ENCODE data around the gene GFPT1. TPM values are rescaled to one million over a fixed set of nuclear protein-coding genes. Genes with fewer than 3 reads are reported as not detected.

Gene GFPT1
- polyA plus RNA-seq, 1 donor (not counting 4 experiments of a cell fraction or from before 2014, with no cell fraction given), result 12.9 TPM

- H3K27ac ChIP-seq (ENCODE audit: control insufficient read depth, insufficient read depth, low read length), result no peak overlapping the region
- peaks cover 19% of the 10 kb centered on the region for H3K27me3 ChIP-seq (ENCODE audit: control insufficient read depth, extremely low read depth, insufficient read depth, low read length)
- H3K36me3 ChIP-seq (ENCODE audit: control insufficient read depth in 2 of 2, extremely low read depth in 1 of 2, insufficient read depth in 2 of 2, low read length in 2 of 2), result no peaks in the 10 kb centered on the region
- H3K9me1 ChIP-seq (ENCODE audit: control insufficient read depth, extremely low read depth, insufficient read depth, low read length), result no peaks in the 10 kb centered on the region
- no peak overlapping the region for H2AFZ ChIP-seq (ENCODE audit: control insufficient read depth, low read length)
- peak overlapping the region; percentile 19 for H3K4me2 ChIP-seq (ENCODE audit: control insufficient read depth, extremely low read depth, insufficient read depth, low read depth, low read length)
- dilution Hi-C loops (cut with MboI; ENCODE audit: extremely low pct_ligation_motif_present, low sequenced_read_pairs), result loop anchor here (10.0 kb wide), 1 partner anchor 285 kb away; no protein-coding TSS in a partner anchor
- no peak for DNase-seq (ENCODE audit: low read depth, low spot score)
- H3K79me2 ChIP-seq (ENCODE audit: control insufficient read depth, insufficient read depth, low read length), result no peaks in the 10 kb centered on the region
- H3K4me1 ChIP-seq (ENCODE audit: control insufficient read depth, extremely low read depth, insufficient read depth, low read length), result peaks cover 15% of the 10 kb centered on the region
- TF ChIP-seq CTCF (optimal IDR thresholded peaks at IDR 0.05 in 1 of 3, IDR thresholded peaks at IDR 0.05 in 1 of 3, conservative IDR thresholded peaks at IDR 0.05 in 1 of 3; ENCODE audit: extremely low read depth in 1 of 3, insufficient read depth in 2 of 3, low read length in 3 of 3) (no peak), EZH2 (IDR thresholded peaks at IDR 0.05; ENCODE audit: low read length) (no peak)
- no peak overlapping the region for H3K4me3 ChIP-seq (ENCODE audit: control insufficient read depth in 2 of 3, extremely low read depth in 1 of 3, insufficient read depth in 2 of 3, low read depth in 1 of 3, low read length in 3 of 3)
- no peak overlapping the region for H3K9ac ChIP-seq (ENCODE audit: control insufficient read depth, extremely low read depth, insufficient read depth, low read length)
- no peaks in the 10 kb centered on the region for H4K20me1 ChIP-seq (ENCODE audit: control insufficient read depth, extremely low read depth, insufficient read depth, low read length)
- H3K9me3 ChIP-seq (ENCODE audit: control insufficient read depth, low read depth, low read length), result no peaks in the 10 kb centered on the region
- FAIRE-seq, result peak; percentile 26
These were observed 77.5 kb downstream of the GFPT1 start for GRCh38 chr2:69309351-69310110.

GRCh38 chr2:69308338-69308737 is 78.7 kb downstream of the GFPT1 start:
- FAIRE-seq (no peak), DNase-seq (ENCODE audit: low read depth, low spot score) (no peak)
- no peak for TF ChIP-seq CTCF (optimal IDR thresholded peaks at IDR 0.05 in 1 of 3, IDR thresholded peaks at IDR 0.05 in 1 of 3, conservative IDR thresholded peaks at IDR 0.05 in 1 of 3; ENCODE audit: extremely low read depth in 1 of 3, insufficient read depth in 2 of 3, low read length in 3 of 3)
- no peak for TF ChIP-seq EZH2 (IDR thresholded peaks at IDR 0.05; ENCODE audit: low read length)
- Histone ChIP-seq H3K4me3 (ENCODE audit: control insufficient read depth in 2 of 3, extremely low read depth in 1 of 3, insufficient read depth in 2 of 3, low read depth in 1 of 3, low read length in 3 of 3) (no peak overlapping the region), H3K4me1 (ENCODE audit: control insufficient read depth, extremely low read depth, insufficient read depth, low read length) (peaks cover 15% of the 10 kb centered on the region), H3K36me3 (ENCODE audit: control insufficient read depth in 2 of 2, extremely low read depth in 1 of 2, insufficient read depth in 2 of 2, low read length in 2 of 2) (no peaks in the 10 kb centered on the region), H3K9me1 (ENCODE audit: control insufficient read depth, extremely low read depth, insufficient read depth, low read length) (no peaks in the 10 kb centered on the region), H4K20me1 (ENCODE audit: control insufficient read depth, extremely low read depth, insufficient read depth, low read length) (no peaks in the 10 kb centered on the region), H3K27ac (ENCODE audit: control insufficient read depth, insufficient read depth, low read length) (no peak overlapping the region), H3K4me2 (ENCODE audit: control insufficient read depth, extremely low read depth, insufficient read depth, low read depth, low read length) (no peak overlapping the region), H3K9me3 (ENCODE audit: control insufficient read depth, low read depth, low read length) (peaks cover 3% of the 10 kb centered on the region), H3K79me2 (ENCODE audit: control insufficient read depth, insufficient read depth, low read length) (no peaks in the 10 kb centered on the region), H3K27me3 (ENCODE audit: control insufficient read depth, extremely low read depth, insufficient read depth, low read length) (peaks cover 26% of the 10 kb centered on the region), H3K9ac (ENCODE audit: control insufficient read depth, extremely low read depth, insufficient read depth, low read length) (no peak overlapping the region), H2AFZ (ENCODE audit: control insufficient read depth, low read length) (no peak overlapping the region)
- dilution Hi-C loops (cut with MboI; ENCODE audit: extremely low pct_ligation_motif_present, low sequenced_read_pairs), result no loop called here

All from keratinocyte (primary cell).